Measurements from ENCODE around the gene CELF4.
A peak's percentile ranks its signal among the peaks of the same experiment; 100 is the strongest.

Gene CELF4

DNA sequence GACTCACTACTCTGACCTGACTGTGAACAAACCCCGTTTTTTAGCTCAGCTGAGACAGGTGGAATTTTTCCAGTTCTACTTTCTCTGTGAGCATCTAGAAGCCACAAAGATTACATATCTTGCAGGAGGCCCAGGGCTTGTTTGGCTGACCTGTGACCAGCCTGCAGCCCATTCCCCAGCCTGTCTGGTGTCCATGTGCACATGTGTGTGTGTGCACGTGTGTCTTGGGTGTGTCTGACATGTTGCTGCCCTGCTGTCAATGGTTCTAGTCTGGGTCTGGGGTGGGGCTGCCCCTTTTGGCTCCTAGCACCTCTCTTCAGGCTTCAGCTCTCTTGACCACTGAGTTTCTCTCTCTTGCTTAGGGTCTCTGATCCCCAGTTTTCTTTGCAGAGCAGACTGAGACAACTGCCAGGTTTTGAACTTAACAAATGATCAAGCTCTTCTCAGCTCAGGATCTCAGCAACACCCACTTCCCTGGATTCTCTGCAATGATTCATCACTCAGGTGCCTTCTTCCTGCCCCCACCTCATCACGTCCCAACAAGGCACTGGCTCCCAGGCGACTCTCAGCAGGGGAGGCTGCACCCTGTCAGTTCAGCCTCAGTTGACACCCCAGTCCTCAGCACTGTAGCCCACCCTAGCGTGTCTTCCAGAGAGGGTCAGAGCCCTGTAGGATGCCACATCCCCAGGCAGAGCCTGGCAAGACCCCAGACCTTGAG lies 130.3 kb downstream of the CELF4 start:
- Histone ChIP-seq H3K4me1 (ENCODE audit: control insufficient read depth, insufficient read depth, low read length) (no peaks in the 10 kb centered on the region), H3K4me3 (ENCODE audit: low read length) (no peak overlapping the region), H3K27ac (ENCODE audit: low read length) (no peak overlapping the region), H3K27me3 (ENCODE audit: control insufficient read depth, insufficient read depth, low read length) (no peaks in the 10 kb centered on the region), H3K9me3 (ENCODE audit: control insufficient read depth, insufficient read depth, low read length) (no peaks in the 10 kb centered on the region), H3K36me3 (ENCODE audit: control insufficient read depth, insufficient read depth, low read length) (no peaks in the 10 kb centered on the region)
- DNase-seq (ENCODE audit: low read depth, low spot score): no peak
- WGBS (ENCODE audit: insufficient coverage, insufficient read length): no CpG with 5 or more reads among the region's 5 CpGs

DNA sequence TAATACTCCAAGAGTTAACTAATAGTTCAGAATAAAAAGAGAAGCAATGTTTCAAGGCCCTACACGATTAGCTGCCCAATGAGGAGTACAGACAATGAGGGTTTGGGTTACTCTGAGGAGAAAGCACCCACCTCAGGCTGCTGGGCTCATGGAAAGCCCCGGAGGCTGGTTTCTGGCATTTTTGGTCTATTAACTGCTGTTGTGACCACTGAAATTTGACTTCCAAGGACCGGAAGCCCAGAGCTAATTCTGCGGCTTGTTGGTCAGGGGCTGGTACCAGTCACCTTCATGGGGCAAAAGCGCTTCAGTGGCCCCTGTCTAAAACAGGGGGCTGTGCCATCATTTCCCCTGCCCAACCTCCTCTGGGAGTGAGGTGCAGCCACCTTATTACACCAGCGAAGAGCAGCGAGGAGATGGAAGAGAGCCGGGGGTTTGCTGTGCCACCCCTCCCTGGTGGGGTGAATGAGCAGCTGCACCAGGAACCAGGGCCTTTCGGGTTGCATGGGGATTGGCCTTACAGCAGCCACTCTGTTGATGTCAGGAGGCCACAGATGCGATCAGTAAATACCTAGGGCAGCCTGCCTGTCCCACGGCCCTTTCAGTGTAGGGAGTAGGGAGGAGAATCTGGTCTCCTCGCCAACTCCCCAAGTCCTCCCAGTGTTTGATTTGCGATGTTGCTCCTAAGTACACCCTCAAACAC lies 131.3 kb downstream of the CELF4 start:
- Histone ChIP-seq H3K27ac (ENCODE audit: low read length) (no peak overlapping the region), H3K4me3 (ENCODE audit: low read length) (no peak overlapping the region), H3K4me1 (ENCODE audit: control insufficient read depth, insufficient read depth, low read length) (no peaks in the 10 kb centered on the region; the same call in 1 of the 2 replicates), H3K36me3 (ENCODE audit: control insufficient read depth, insufficient read depth, low read length) (no peaks in the 10 kb centered on the region), H3K9me3 (ENCODE audit: control insufficient read depth, insufficient read depth, low read length) (no peaks in the 10 kb centered on the region), H3K27me3 (ENCODE audit: control insufficient read depth, insufficient read depth, low read length) (no peaks in the 10 kb centered on the region)
- DNase-seq (ENCODE audit: low read depth, low spot score): no peak
- WGBS (ENCODE audit: insufficient coverage, insufficient read length): no CpG with 5 or more reads among the region's 13 CpGs

DNA sequence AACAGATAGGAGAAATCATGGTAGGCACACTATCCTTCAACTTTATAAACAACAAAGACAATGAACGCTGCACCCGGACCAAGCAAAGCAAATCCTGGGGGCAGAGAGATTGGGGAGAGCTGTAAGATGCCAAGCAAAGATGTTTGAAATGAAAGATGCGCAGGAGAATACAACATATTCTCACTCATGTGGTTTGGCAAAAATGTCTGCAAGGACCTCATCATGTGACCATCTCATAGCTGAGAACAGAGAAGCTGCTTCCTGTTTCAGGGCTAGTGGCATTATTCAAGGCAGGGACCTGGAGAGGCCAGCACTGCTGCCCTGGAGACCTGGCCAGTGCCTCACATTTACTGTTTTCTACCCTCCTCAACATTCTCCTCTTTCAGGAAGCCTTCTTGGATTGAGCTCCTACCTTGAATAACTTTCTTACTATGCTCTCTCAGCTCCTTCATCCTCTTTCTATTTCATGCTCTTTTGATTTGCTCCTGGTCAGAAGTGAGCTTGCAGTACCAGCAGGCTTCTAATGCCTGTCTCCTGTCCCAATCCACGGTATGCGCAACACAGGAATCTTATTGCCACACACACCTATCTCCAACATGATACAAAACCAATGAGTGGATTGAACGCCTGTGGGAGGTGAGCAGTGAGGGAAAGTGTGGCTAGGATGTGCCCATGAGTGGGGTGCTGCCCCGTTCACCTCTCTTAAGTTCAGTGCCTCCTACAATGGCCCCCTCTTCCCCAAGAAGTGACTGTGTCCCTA lies 133.0 kb downstream of the CELF4 start:
- Histone ChIP-seq H3K27me3 (ENCODE audit: control insufficient read depth, insufficient read depth, low read length) (no peaks in the 10 kb centered on the region), H3K4me3 (ENCODE audit: low read length) (no peak overlapping the region), H3K27ac (ENCODE audit: low read length) (no peak overlapping the region), H3K36me3 (ENCODE audit: control insufficient read depth, insufficient read depth, low read length) (no peaks in the 10 kb centered on the region), H3K4me1 (ENCODE audit: control insufficient read depth, insufficient read depth, low read length) (no peaks in the 10 kb centered on the region; the same call in 1 of the 2 replicates), H3K9me3 (ENCODE audit: control insufficient read depth, insufficient read depth, low read length) (no peaks in the 10 kb centered on the region)
- WGBS (ENCODE audit: insufficient coverage, insufficient read length): no CpG with 5 or more reads among the region's 7 CpGs
- DNase-seq (ENCODE audit: low read depth, low spot score): no peak

DNA sequence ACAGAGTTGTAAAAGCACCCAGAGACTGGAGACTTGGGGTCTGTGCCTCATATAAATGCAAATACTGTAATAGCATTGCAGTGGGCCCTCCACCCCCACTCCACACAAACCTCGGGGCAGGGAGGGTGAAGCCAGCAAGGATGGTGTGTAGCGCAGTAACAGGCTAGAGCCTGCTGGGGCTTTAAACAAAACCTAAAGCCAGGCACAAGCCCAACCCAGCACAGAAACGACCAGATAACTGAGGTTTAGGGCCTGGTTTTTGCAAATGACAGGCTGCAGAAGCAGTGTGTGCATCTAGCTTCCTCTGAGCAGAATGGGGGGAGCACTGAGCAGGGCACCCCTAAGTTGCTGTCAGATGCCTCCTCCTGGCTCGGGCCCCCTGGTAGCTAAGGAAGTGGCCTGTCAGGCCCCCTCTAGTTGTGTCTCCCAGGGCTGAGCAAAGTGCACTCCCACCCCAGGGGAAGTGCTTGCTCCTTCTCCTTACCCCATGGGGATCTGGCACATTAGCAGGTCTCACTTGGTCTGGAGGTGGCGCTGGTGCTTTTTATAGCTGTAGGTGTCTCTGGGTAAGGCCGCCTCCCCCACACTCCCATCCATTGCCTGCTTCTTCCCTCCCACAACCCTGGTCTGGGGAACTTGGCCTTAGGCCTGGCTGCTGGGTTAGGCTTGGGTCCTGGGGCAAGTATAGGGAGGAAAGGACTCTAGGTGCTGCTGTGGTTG lies 135.1 kb downstream of the CELF4 start:
- no peaks in the 10 kb centered on the region for H3K36me3 ChIP-seq (ENCODE audit: control insufficient read depth, insufficient read depth, low read length)
- H3K9me3 ChIP-seq (ENCODE audit: control insufficient read depth, insufficient read depth, low read length): no peaks in the 10 kb centered on the region
- no peak overlapping the region for H3K4me3 ChIP-seq (ENCODE audit: low read length)
- no peaks in the 10 kb centered on the region; the same call in 1 of the 2 replicates for H3K4me1 ChIP-seq (ENCODE audit: control insufficient read depth, insufficient read depth, low read length)
- no peak overlapping the region for H3K27ac ChIP-seq (ENCODE audit: low read length)
- H3K27me3 ChIP-seq (ENCODE audit: control insufficient read depth, insufficient read depth, low read length): no peaks in the 10 kb centered on the region
- DNase-seq (ENCODE audit: low read depth, low spot score): peak; percentile 25
- no CpG with 5 or more reads among the region's 6 CpGs for WGBS (ENCODE audit: insufficient coverage, insufficient read length)

DNA sequence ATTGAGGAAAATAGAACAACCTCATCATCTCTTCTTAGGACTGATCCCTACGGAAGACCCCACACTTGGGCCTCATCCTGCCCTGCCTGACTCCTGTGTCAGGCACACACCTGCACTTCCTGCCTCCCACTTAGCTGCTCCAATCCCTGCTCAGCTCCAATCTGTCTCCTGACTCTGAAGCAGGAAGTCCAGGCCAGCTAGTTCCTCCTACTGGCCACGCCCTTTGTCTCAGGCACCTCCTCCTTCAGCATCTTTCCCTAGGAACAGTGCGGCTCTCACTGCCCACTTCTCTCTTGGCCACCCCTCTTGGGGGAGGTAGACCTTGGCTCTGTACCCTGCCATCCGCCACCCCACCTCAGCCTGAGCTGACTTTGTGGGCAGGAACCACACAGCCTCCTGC lies 135.8 kb downstream of the CELF4 start:
- Histone ChIP-seq H3K4me1 (ENCODE audit: control insufficient read depth, insufficient read depth, low read length) (no peaks in the 10 kb centered on the region; the same call in 1 of the 2 replicates), H3K27me3 (ENCODE audit: control insufficient read depth, insufficient read depth, low read length) (no peaks in the 10 kb centered on the region), H3K36me3 (ENCODE audit: control insufficient read depth, insufficient read depth, low read length) (no peaks in the 10 kb centered on the region), H3K27ac (ENCODE audit: low read length) (no peak overlapping the region), H3K4me3 (ENCODE audit: low read length) (no peak overlapping the region), H3K9me3 (ENCODE audit: control insufficient read depth, insufficient read depth, low read length) (no peaks in the 10 kb centered on the region)
- WGBS (ENCODE audit: insufficient coverage, insufficient read length): no CpG with 5 or more reads among the region's 4 CpGs
- DNase-seq (ENCODE audit: low read depth, low spot score): no peak

DNA sequence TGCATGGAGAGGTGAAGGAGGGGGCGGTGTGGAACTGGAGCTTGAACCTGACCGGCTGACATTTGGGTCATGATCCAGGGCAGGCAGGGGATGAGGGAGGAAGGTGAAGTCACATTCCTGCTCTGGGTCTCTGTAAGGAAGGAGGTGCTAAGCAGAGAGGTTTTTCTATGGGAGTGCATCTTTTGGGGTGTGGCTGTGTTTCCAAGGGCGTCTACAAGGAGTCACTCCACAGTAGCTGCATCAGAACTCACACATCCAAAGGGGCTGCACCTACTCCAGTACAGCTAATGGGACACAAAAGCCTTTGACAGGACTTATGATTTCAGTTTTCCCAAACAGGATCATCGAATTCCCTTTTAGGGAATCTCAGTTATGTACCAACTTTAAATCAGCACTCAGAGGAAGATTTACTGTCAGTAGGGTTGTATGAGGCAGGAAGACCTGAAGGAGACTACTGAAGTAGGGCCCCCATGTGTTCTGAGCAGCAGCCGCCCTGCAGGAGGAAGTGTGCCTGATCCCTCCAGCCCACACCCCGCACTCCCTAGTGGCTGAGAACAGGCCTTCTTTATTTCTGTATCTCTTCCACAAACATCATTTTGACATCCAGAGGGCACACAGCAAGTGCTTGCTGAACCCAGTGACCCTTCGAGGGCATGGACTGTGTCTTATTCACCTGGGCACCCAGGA lies 137.2 kb downstream of the CELF4 start:
- WGBS (ENCODE audit: insufficient coverage, insufficient read length): no CpG with 5 or more reads among the region's 7 CpGs

DNA sequence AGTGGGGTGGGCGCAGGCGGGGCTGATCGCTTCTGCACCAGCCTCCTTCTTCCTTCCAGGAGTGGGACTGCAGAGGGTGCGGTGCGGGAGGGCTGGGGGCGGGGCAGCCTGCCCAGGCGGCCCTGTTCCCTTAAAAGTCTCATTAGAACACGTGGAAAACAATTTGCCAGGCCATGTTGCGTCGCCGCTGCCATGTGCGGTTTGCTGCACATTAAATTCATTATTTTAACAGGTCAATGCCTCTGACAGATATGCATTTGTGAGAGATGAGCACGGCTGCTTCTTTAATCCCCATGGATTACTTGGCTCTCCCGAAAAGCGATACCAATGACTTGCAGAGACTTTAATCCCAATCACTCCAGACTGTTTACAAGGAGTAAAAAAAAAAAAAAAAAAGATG lies 139.0 kb downstream of the CELF4 start:
- no peak for DNase-seq (ENCODE audit: low read depth, low spot score)
- no peaks in the 10 kb centered on the region for H3K27me3 ChIP-seq (ENCODE audit: control insufficient read depth, insufficient read depth, low read length)
- no CpG with 5 or more reads among the region's 15 CpGs for WGBS (ENCODE audit: insufficient coverage, insufficient read length)
- H3K4me3 ChIP-seq (ENCODE audit: low read length): no peak overlapping the region
- no peaks in the 10 kb centered on the region for H3K36me3 ChIP-seq (ENCODE audit: control insufficient read depth, insufficient read depth, low read length)
- no peaks in the 10 kb centered on the region for H3K9me3 ChIP-seq (ENCODE audit: control insufficient read depth, insufficient read depth, low read length)
- peaks cover 1% of the 10 kb centered on the region; the same call in 1 of the 2 replicates for H3K4me1 ChIP-seq (ENCODE audit: control insufficient read depth, insufficient read depth, low read length)
- H3K27ac ChIP-seq (ENCODE audit: low read length): no peak overlapping the region

More for the DNA sequence above, 137.2 kb downstream of the CELF4 start:
- no peaks in the 10 kb centered on the region; the same call in 1 of the 2 replicates for H3K4me1 ChIP-seq (ENCODE audit: control insufficient read depth, insufficient read depth, low read length)
- no peaks in the 10 kb centered on the region for H3K9me3 ChIP-seq (ENCODE audit: control insufficient read depth, insufficient read depth, low read length)
- DNase-seq (ENCODE audit: low read depth, low spot score): no peak
- H3K36me3 ChIP-seq (ENCODE audit: control insufficient read depth, insufficient read depth, low read length): no peaks in the 10 kb centered on the region
- H3K27ac ChIP-seq (ENCODE audit: low read length): no peak overlapping the region
- no peak overlapping the region for H3K4me3 ChIP-seq (ENCODE audit: low read length)
- no peaks in the 10 kb centered on the region for H3K27me3 ChIP-seq (ENCODE audit: control insufficient read depth, insufficient read depth, low read length)

DNA sequence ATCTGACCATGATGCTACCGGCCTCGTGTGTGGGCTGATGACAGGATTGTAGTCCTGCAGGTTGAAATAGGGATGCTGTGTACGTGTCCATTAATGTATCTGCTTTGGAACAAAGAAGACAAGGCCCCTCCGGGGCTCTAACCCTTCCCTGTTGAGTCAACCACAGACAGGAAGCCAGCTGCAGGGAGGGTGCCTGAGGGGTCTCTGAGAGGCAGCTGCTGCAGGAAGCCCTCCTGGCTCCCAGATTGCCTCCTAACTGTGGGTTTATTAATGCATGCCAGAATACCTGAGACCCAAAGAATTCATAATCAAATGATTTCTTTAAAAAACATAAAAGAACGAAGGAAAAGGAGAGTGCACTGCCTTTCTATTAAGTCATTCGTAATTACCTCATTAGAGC lies 140.4 kb downstream of the CELF4 start:
- Histone ChIP-seq H3K27ac (ENCODE audit: low read length) (no peak overlapping the region), H3K36me3 (ENCODE audit: control insufficient read depth, insufficient read depth, low read length) (no peaks in the 10 kb centered on the region), H3K4me1 (ENCODE audit: control insufficient read depth, insufficient read depth, low read length) (peaks cover 1% of the 10 kb centered on the region; the same call in 1 of the 2 replicates), H3K4me3 (ENCODE audit: low read length) (no peak overlapping the region), H3K27me3 (ENCODE audit: control insufficient read depth, insufficient read depth, low read length) (no peaks in the 10 kb centered on the region), H3K9me3 (ENCODE audit: control insufficient read depth, insufficient read depth, low read length) (no peaks in the 10 kb centered on the region)
- no CpG with 5 or more reads among the region's 6 CpGs for WGBS (ENCODE audit: insufficient coverage, insufficient read length)
- DNase-seq (ENCODE audit: low read depth, low spot score): no peak

DNA sequence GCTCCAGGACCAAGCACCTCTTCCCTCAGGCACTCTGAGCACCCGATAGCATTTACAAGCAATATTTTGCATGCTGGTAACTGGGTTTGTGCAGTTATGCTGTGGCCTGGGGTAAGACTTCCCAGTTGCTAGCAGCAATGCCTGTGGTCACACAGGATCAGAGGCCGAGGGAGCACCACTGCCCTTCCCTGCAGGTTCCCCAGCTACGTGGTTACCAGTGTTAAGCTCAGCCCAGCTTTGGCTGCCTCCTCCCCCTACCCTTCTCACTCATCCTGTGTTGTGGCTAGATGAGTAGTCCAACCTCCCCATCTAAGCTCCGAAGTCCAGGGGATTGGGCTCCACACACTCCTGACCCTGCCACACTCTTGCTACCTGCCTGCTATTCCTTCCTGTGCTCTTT lies 141.1 kb downstream of the CELF4 start:
- Histone ChIP-seq H3K27ac (ENCODE audit: low read length) (no peak overlapping the region), H3K27me3 (ENCODE audit: control insufficient read depth, insufficient read depth, low read length) (no peaks in the 10 kb centered on the region), H3K36me3 (ENCODE audit: control insufficient read depth, insufficient read depth, low read length) (no peaks in the 10 kb centered on the region), H3K4me3 (ENCODE audit: low read length) (no peak overlapping the region), H3K9me3 (ENCODE audit: control insufficient read depth, insufficient read depth, low read length) (no peaks in the 10 kb centered on the region), H3K4me1 (ENCODE audit: control insufficient read depth, insufficient read depth, low read length) (0 out of 2 replicates have a peak, but pooled peaks cover 1% of the 10 kb centered on the region)
- DNase-seq (ENCODE audit: low read depth, low spot score): no peak
- WGBS (ENCODE audit: insufficient coverage, insufficient read length): no CpG with 5 or more reads among the region's 4 CpGs
